K562 (cell line): Measurements from ENCODE around the gene MYCL. TPM values are rescaled to one million over a fixed set of nuclear protein-coding genes. Genes with fewer than 3 reads are reported as not detected.

ENCODE experiments used
- CTCFL ChIP-seq: IDR thresholded peaks from 2 replicates; pipeline ENCODE4 v1.6.1; 2011; ENCODE audit warnings: borderline replicate concordance, low read depth, mild to moderate bottlenecking, moderate library complexity, low read length; ENCODE audit not compliant: insufficient read depth, poor library complexity, severe bottlenecking
- HES1 ChIP-seq: fragments of 450-650 bp; IDR thresholded peaks from 2 replicates; pipeline ENCODE4 v1.6.1; 2016; ENCODE audit warnings: low read depth, mild to moderate bottlenecking, moderate library complexity
- KLF13 ChIP-seq: fragments of 450-650 bp; IDR thresholded peaks from 2 replicates; pipeline ENCODE4 v1.6.1; 2016; ENCODE audit warnings: missing genetic modification characterization, low read depth, mild to moderate bottlenecking, missing compliant biosample characterization, moderate library complexity, borderline replicate concordance
- NR2F6 ChIP-seq: fragments of 450-650 bp; formaldehyde crosslinking; IDR thresholded peaks from 2 replicates; pipeline ENCODE4 v1.4.0; 2020; ENCODE audit warnings: mild to moderate bottlenecking
- PCBP1 ChIP-seq: fragments of 200-400 bp; formaldehyde crosslinking; IDR thresholded peaks from 2 replicates; pipeline ENCODE4 v1.6.1; 2018; ENCODE audit warnings: mild to moderate bottlenecking, low read depth, low read length; ENCODE audit not compliant: poor library complexity, severe bottlenecking
- PRPF4 ChIP-seq: fragments of 200-400 bp; formaldehyde crosslinking; IDR thresholded peaks from one replicate; pipeline ENCODE4 v1.6.1; 2017; ENCODE audit warnings: low read length, low read depth, mild to moderate bottlenecking; ENCODE audit not compliant: insufficient read depth, poor library complexity, severe bottlenecking
- RUNX1 ChIP-seq: sonication (generic); IDR thresholded peaks from 2 replicates; pipeline ENCODE4 v1.6.1; 2016; ENCODE audit warnings: antibody characterized with exemption, low read depth
- SAFB2 ChIP-seq: fragments of 200-400 bp; formaldehyde crosslinking; IDR thresholded peaks from 2 replicates; pipeline ENCODE4 v1.6.1; 2018; ENCODE audit warnings: borderline replicate concordance, low read length, low read depth, moderate library complexity; ENCODE audit not compliant: severe bottlenecking
- ZBTB40 ChIP-seq, 2 experiments: fragments of 450-650 bp in 1 of 2; sonication (generic) in 1 of 2; formaldehyde crosslinking in 1 of 2; IDR thresholded peaks; 2 replicates each; pipeline versions ENCODE4 v1.7.1 to v1.9.0; 2016 to 2022; ENCODE audit warnings: inconsistent platforms in 1 of 2, mild to moderate bottlenecking in 1 of 2, missing genetic modification reagents in 1 of 2
- ZNF431 ChIP-seq: sonication (generic); formaldehyde crosslinking; IDR thresholded peaks from 2 replicates; pipeline ENCODE4 v1.8.0; 2022; ENCODE audit warnings: mild to moderate bottlenecking, missing genetic modification reagents
- ZNF79 ChIP-seq: fragments of 250-450 bp; sonication (Bioruptor Pico); IDR thresholded peaks from 2 replicates; pipeline ENCODE4 v1.4.0; 2020; ENCODE audit warnings: low read depth, mild to moderate bottlenecking, moderate library complexity
- polyA plus RNA-seq, 8 experiments: library from polyadenylated mRNA; depleted of rRNA in 4 of 8; stranded (reverse) in 5 of 8; unstranded in 3 of 8; fragments of >200 nt; fragmentation: Nextera tagmentation in 2 of 8; fragmentation: Illumina TruSeq in 1 of 8; extraction: Ambion mirVana in 2 of 8; extraction: Trizol in 1 of 8; gene quantifications; 2 replicates each; pipeline versions ENCODE4 v1.2.1 to v1.2.3, GENCODE V29; 2011 to 2014; ENCODE audit warnings: inconsistent platforms in 1 of 8, missing spikeins in 1 of 8
- total RNA-seq, 7 experiments: library from RNA; depleted of rRNA in 6 of 7; stranded (reverse); fragments of >200 nt in 6 of 7; fragmentation: Illumina TruSeq in 2 of 7; extraction: Trizol in 2 of 7; gene quantifications; 2 replicates each; pipeline versions ENCODE4 v1.2.1 to v1.2.3, GENCODE V29; 2011 to 2021; ENCODE audit warnings: low replicate concordance in 1 of 7
- TF ChIP-seq, protein P1 (sequence below): sonication (generic); formaldehyde crosslinking; IDR thresholded peaks from 2 replicates; pipeline ENCODE4 v1.8.0; 2023; ENCODE audit warnings: mild to moderate bottlenecking, missing genetic modification reagents

Gene MYCL
- total and polyA plus RNA-seq, 9 of the 15 experiments (the other 6 are each of a cell fraction or from before 2014, with no cell fraction given), result 3.5 to 22.0 (median 12.8) TPM

- TF ChIP-seq, protein P1, sequence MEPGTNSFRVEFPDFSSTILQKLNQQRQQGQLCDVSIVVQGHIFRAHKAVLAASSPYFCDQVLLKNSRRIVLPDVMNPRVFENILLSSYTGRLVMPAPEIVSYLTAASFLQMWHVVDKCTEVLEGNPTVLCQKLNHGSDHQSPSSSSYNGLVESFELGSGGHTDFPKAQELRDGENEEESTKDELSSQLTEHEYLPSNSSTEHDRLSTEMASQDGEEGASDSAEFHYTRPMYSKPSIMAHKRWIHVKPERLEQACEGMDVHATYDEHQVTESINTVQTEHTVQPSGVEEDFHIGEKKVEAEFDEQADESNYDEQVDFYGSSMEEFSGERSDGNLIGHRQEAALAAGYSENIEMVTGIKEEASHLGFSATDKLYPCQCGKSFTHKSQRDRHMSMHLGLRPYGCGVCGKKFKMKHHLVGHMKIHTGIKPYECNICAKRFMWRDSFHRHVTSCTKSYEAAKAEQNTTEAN (CRISPR knock-in tag), result no peak
- no peak for TF ChIP-seq HES1
- no peak for TF ChIP-seq ZNF431 (CRISPR knock-in tag)
- no peak for TF ChIP-seq CTCFL
- no peak for TF ChIP-seq ZNF79 (CRISPR knock-in tag)
- no peak for TF ChIP-seq PCBP1
- no peak for TF ChIP-seq SAFB2
- TF ChIP-seq RUNX1, result no peak
- no peak for TF ChIP-seq NR2F6 (CRISPR knock-in tag)
- TF ChIP-seq PRPF4, result no peak
- no peak for TF ChIP-seq ZBTB40 (IDR thresholded peaks at IDR 0.05)
- TF ChIP-seq ZBTB40 (CRISPR knock-in tag; IDR thresholded peaks at IDR 0.05), result no peak
- no peak for TF ChIP-seq KLF13
Measured at GRCh38 chr1:39865762-39866161, 36.0 kb downstream of the MYCL start (continued).
